SU-DHL-6 (cell line): ENCODE results near the gene RPS29.

Experiments
- CTCF ChIP-seq: fragments of 200-600 bp; sonication (generic); IDR thresholded peaks from one replicate; pipeline ENCODE4 v1.5.1; 2017; ENCODE audit warnings: antibody characterized with exemption, mild to moderate bottlenecking, low read length, moderate library complexity; ENCODE audit not compliant: insufficient read depth, poor library complexity, severe bottlenecking
- EZH2phosphoT487 ChIP-seq: fragments of 200-600 bp; sonication (generic), shearing (Covaris generic); conservative IDR thresholded peaks from 2 replicates; pipeline ENCODE4 v1.6.1; 2018; ENCODE audit warnings: mild to moderate bottlenecking, antibody characterized with exemption, low read length, moderate library complexity, mixed read lengths

- TF ChIP-seq CTCF (no peak), EZH2phosphoT487 (no peak)
Observed at GRCh38 chr14:49623941-49624839, 38.0 kb upstream of the RPS29 start.
